ENCODE data around the gene DSCAM.

DNA sequence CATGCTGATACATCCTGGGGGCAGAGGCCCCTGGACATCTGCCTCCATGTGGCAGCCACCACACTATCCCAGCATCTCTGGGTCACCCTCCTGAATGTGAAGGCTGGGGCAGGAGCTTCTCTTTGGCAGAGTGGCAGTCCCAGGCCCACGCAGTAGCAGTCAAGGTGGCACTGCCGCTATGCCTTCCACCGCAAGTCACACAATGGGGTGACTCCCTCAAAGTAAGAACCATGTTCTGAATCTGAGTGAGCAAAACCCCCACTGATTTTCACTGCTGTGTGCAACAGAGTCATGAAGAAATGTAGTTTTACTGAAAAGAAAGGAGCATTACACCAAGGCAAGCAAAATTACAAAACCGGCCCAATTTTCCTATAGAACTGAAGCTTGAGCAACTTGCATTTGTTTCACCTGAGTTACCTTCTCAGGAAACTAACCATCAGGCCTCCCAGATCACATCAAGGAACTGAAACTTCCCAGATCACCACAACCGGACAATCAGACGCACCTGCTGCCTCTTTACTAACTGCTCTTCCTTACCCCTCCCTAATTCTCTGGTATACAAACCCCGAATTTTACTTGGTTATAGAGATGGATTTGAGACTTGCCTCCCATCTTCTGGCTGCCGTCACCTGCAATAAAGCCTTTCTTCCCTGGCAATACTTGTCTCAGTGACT lies 877.1 kb downstream of the DSCAM start:
- no peak for TF ChIP-seq POLR2A (IDR thresholded peaks at IDR 0.05)
- no peak for TF ChIP-seq CTCF (IDR thresholded peaks at IDR 0.05)
- no peak for TF ChIP-seq EP300 (IDR thresholded peaks at IDR 0.05)
